SK-N-SH (cell line): ENCODE results near the gene CASZ1. TPM values are rescaled to one million over a fixed set of nuclear protein-coding genes. Genes with fewer than 3 reads are reported as not detected.

Experiments
- CTCF ChIA-PET: fragments of 300-600, 350-600 bp; formaldehyde crosslinking; extraction: SDS; loops from one replicate; lab custom pipeline; 2021; lab: Yijun Ruan, JAX
- POLR2A ChIA-PET: fragments of 350-600 bp; sonication (Branson Sonifier 250); formaldehyde crosslinking; extraction: SDS; loops from one replicate; lab custom pipeline; 2020; ENCODE audit warnings: antibody characterized with exemption, inconsistent platforms; lab: Yijun Ruan, JAX
- DNase-seq: peaks from one replicate; pipeline ENCODE4 v3.0.0; 2012
- H2AFZ ChIP-seq: fragments of 200-600 bp; sonication (generic); 2 replicates; pipeline ENCODE4 v1.8.1; 2016; ENCODE audit warnings: antibody characterized with exemption, mild to moderate bottlenecking, low read depth
- H3F3A ChIP-seq: fragments of 200-600 bp; sonication (generic); replicated peaks from 2 replicates; pipeline ENCODE3; 2016; ENCODE audit warnings: antibody characterized with exemption, mild to moderate bottlenecking; ENCODE audit not compliant: insufficient read depth
- H3K27ac ChIP-seq, 2 experiments: fragments of 200-500 bp in 1 of 2; fragments of 200-600 bp in 1 of 2; sonication (Bioruptor generic) in 1 of 2; sonication (generic), shearing (Covaris generic) in 1 of 2; 2 replicates each; pipeline versions ENCODE4 v1.5.1 to v1.6.1; 2014 to 2016; ENCODE audit warnings: low read depth in 2 of 2, inconsistent platforms in 1 of 2, low read length in 1 of 2, mild to moderate bottlenecking in 1 of 2, mixed read lengths in 1 of 2
- H3K27me3 ChIP-seq: fragments of 200-600 bp; sonication (generic), shearing (Covaris generic); 2 replicates; pipeline ENCODE4 v1.6.1; 2016; ENCODE audit warnings: mixed run types; ENCODE audit not compliant: insufficient read depth
- H3K36me3 ChIP-seq, 2 experiments: fragments of 200-500 bp in 1 of 2; fragments of 200-600 bp in 1 of 2; sonication (Bioruptor generic) in 1 of 2; sonication (generic) in 1 of 2; replicated peaks in 1 of 2; 2 replicates each; pipeline versions ENCODE3 to v1.5.1; 2014 to 2016; ENCODE audit warnings: low read length in 1 of 2, mild to moderate bottlenecking in 1 of 2; ENCODE audit not compliant: insufficient read depth in 2 of 2, control insufficient read depth in 1 of 2
- H3K4me1 ChIP-seq, 2 experiments: fragments of 200-500 bp in 1 of 2; fragments of 200-600 bp in 1 of 2; sonication (Bioruptor generic) in 1 of 2; sonication (generic), shearing (Covaris generic) in 1 of 2; 2 replicates each; pipeline versions ENCODE4 v1.5.1 to v1.6.1; 2014 to 2016; ENCODE audit warnings: low read depth in 1 of 2, low read length in 1 of 2, mixed run types in 1 of 2; ENCODE audit not compliant: insufficient read depth in 2 of 2, control insufficient read depth in 1 of 2
- H3K4me2 ChIP-seq: fragments of 200-600 bp; sonication (generic), shearing (Covaris generic); 2 replicates; pipeline ENCODE4 v1.6.1; 2017; ENCODE audit warnings: mixed run types
- H3K4me3 ChIP-seq, 2 experiments: fragments of 200-500 bp in 1 of 2; fragments of 200-600 bp in 1 of 2; sonication (Bioruptor generic) in 1 of 2; sonication (generic), shearing (Covaris generic) in 1 of 2; 2 replicates each; pipeline versions ENCODE4 v1.5.1 to v1.8.1; 2014 to 2016; ENCODE audit warnings: low read depth in 2 of 2, inconsistent platforms in 1 of 2, low read length in 1 of 2, mild to moderate bottlenecking in 1 of 2, mixed read lengths in 1 of 2, moderate library complexity in 1 of 2
- H3K79me2 ChIP-seq: fragments of 200-600 bp; sonication (generic); 2 replicates; pipeline ENCODE4 v1.8.1; 2017; ENCODE audit warnings: mild to moderate bottlenecking; ENCODE audit not compliant: insufficient read depth
- H3K9ac ChIP-seq: fragments of 200-600 bp; sonication (generic); 2 replicates; pipeline ENCODE4 v1.6.1; 2017; ENCODE audit warnings: mixed run types
- H3K9me2 ChIP-seq: fragments of 200-600 bp; sonication (generic); 2 replicates; pipeline ENCODE4 v1.6.1; 2017; ENCODE audit warnings: mixed run types
- H3K9me3 ChIP-seq: fragments of 200-600 bp; sonication (generic); 2 replicates; pipeline ENCODE4 v1.6.1; 2017; ENCODE audit warnings: mixed run types, mild to moderate bottlenecking, moderate library complexity
- H4K20me1 ChIP-seq: fragments of 200-600 bp; sonication (generic); 2 replicates; pipeline ENCODE4 v1.6.1; 2017; ENCODE audit warnings: mild to moderate bottlenecking, mixed run types; ENCODE audit not compliant: insufficient read depth
- ELF1 ChIP-seq: IDR thresholded peaks from 2 replicates; pipeline ENCODE4 v1.4.0; 2012
- FOXJ3 ChIP-seq: sonication (generic); formaldehyde crosslinking; IDR thresholded peaks from 2 replicates; pipeline ENCODE4 v1.5.1; 2020; ENCODE audit warnings: mild to moderate bottlenecking, missing genetic modification reagents
- FOXM1 ChIP-seq: IDR thresholded peaks from 2 replicates; pipeline ENCODE4 v1.4.0; 2012; ENCODE audit warnings: low read depth, mild to moderate bottlenecking
- GABPA ChIP-seq: IDR thresholded peaks from 2 replicates; pipeline ENCODE4 v1.4.0; 2012; ENCODE audit warnings: low read depth, mild to moderate bottlenecking
- PBX3 ChIP-seq: IDR thresholded peaks from 2 replicates; pipeline ENCODE4; 2012
- POLR2AphosphoS5 ChIP-seq: IDR thresholded peaks from 2 replicates; pipeline ENCODE4 v1.6.1; 2012; ENCODE audit warnings: low read depth, low read length
- RAD21 ChIP-seq: IDR thresholded peaks from 2 replicates; pipeline ENCODE4 v1.6.1; 2012; ENCODE audit warnings: mild to moderate bottlenecking, low read length
- RFX5 ChIP-seq: IDR thresholded peaks from 2 replicates; pipeline ENCODE4 v1.6.1; 2012; ENCODE audit warnings: mild to moderate bottlenecking, improper control_type of control experiment, low read length
- RXRA ChIP-seq: IDR thresholded peaks from 2 replicates; pipeline ENCODE4 v1.4.0; 2012; ENCODE audit warnings: low read depth, mild to moderate bottlenecking, borderline replicate concordance
- SIN3A ChIP-seq: IDR thresholded peaks from 2 replicates; pipeline ENCODE4 v1.6.1; 2012; ENCODE audit warnings: low read depth, mild to moderate bottlenecking, low read length, moderate library complexity, borderline replicate concordance
- TEAD4 ChIP-seq: IDR thresholded peaks from 2 replicates; pipeline ENCODE4 v1.4.0; 2012; ENCODE audit warnings: mild to moderate bottlenecking, borderline replicate concordance; ENCODE audit not compliant: insufficient read depth
- WGBS: methylation state at CpG from one replicate; pipeline ENCODE4 v1.1.6; 2017; ENCODE audit warnings: low lambda C conversion rate; 5-methylcytosine and 5-hydroxymethylcytosine counted together
- polyA plus RNA-seq, 3 experiments: library from polyadenylated mRNA; depleted of rRNA; stranded (reverse); fragments of >200 nt; gene quantifications; 2 replicates each; pipeline ENCODE4 v1.2.3, GENCODE V29; 2012
- TF ChIP-seq, protein P1 (sequence below): fragments of 150-350 bp; IDR thresholded peaks from 2 replicates; pipeline ENCODE4 v1.6.1; 2017; ENCODE audit warnings: antibody characterized with exemption, low read length, low read depth, borderline replicate concordance

Gene CASZ1
- polyA plus RNA-seq, 1 of the 3 experiments (the other 2 are of a cell fraction): 0.51 TPM

DNA sequence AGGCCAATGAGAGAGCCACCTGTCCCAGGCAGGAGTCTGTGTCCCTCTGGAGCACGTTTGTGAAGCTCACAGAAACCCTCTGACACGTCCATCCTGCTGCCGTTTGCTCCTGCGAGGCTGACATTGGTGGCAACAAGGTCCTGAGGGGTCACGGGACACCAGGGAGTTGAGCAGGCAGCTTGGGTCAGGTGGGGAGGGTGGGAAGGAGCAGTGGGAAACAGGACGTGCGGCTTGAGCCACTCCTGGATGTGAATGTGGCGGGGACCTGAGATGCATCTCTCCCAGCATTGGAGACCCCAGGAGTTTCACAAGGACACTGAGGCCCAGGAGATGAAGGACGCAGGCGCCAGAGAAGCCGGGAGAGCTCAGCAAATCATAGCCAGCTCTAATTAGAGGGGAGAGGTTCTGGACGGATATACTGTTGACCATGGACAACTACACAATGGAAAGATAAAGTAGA is 172.7 kb downstream of the CASZ1 start:
- no peaks in the 10 kb centered on the region for H3F3A ChIP-seq
- no peaks in the 10 kb centered on the region for H3K9me3 ChIP-seq
- DNase-seq: no peak
- no peak overlapping the region for H2AFZ ChIP-seq
- H3K27ac ChIP-seq: no peak overlapping the region
- peaks cover 0 to 3% of the 10 kb centered on the region in 2 experiments for H3K36me3 ChIP-seq
- H3K4me3 ChIP-seq: no peak overlapping the region
- H3K4me1 ChIP-seq: peaks cover 0 to 33% of the 10 kb centered on the region in 2 experiments; a peak in 1 of 4 replicates
- TF ChIP-seq RXRA (no peak), PBX3 (no peak), GABPA (no peak), RFX5 (no peak)
- TF ChIP-seq, protein P1, sequence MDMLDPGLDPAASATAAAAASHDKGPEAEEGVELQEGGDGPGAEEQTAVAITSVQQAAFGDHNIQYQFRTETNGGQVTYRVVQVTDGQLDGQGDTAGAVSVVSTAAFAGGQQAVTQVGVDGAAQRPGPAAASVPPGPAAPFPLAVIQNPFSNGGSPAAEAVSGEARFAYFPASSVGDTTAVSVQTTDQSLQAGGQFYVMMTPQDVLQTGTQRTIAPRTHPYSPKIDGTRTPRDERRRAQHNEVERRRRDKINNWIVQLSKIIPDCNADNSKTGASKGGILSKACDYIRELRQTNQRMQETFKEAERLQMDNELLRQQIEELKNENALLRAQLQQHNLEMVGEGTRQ: no peak
- no peaks in the 10 kb centered on the region for H3K27me3 ChIP-seq
- no peaks in the 10 kb centered on the region for H4K20me1 ChIP-seq
- no peak overlapping the region for H3K9ac ChIP-seq
- no peak overlapping the region for H3K4me2 ChIP-seq
- ChIA-PET CTCF (interaction anchor here (0.7 to 0.9 kb wide), 2 partner anchors 17 to 100 kb away, joined by 3 read pairs; no protein-coding TSS in a partner anchor), POLR2A (no interaction called here)
- WGBS: 93% methylated on average over 12 of the region's 12 CpGs
- no peaks in the 10 kb centered on the region for H3K79me2 ChIP-seq
- no peaks in the 10 kb centered on the region for H3K9me2 ChIP-seq

GRCh38 chr1:10622910-10623685 is 173.3 kb downstream of the CASZ1 start:
- 95% methylated on average over 24 of the region's 24 CpGs for WGBS
- Histone ChIP-seq H3K27me3 (no peaks in the 10 kb centered on the region), H3K9ac (no peak overlapping the region), H3K9me3 (no peaks in the 10 kb centered on the region)
- POLR2A ChIA-PET: no interaction called here
- TF ChIP-seq SIN3A (no peak), TEAD4 (no peak), ELF1 (no peak), POLR2AphosphoS5 (no peak), RAD21 (no peak), RFX5 (no peak), FOXM1 (no peak), FOXJ3 (CRISPR knock-in tag) (no peak)
- TF ChIP-seq, protein P1: no peak
- TF ChIP-seq, all 33 proteins: peak for 0
- DNase-seq: no peak
- H4K20me1 ChIP-seq: no peaks in the 10 kb centered on the region
- no peaks in the 10 kb centered on the region for H3F3A ChIP-seq
- peaks cover 0 to 33% of the 10 kb centered on the region in 2 experiments; a peak in 1 of 4 replicates for H3K4me1 ChIP-seq
- no peak overlapping the region for H3K4me2 ChIP-seq
- CTCF ChIA-PET: interaction anchor here (0.9 to 1.0 kb wide), 2 partner anchors 18 to 75 kb away, joined by 3 read pairs; no protein-coding TSS in a partner anchor
- no peaks in the 10 kb centered on the region for H3K79me2 ChIP-seq
- no peak overlapping the region for H2AFZ ChIP-seq
- H3K9me2 ChIP-seq: no peaks in the 10 kb centered on the region
- no peak overlapping the region for H3K4me3 ChIP-seq
- peaks cover 0 to 5% of the 10 kb centered on the region in 2 experiments for H3K36me3 ChIP-seq
- no peak overlapping the region for H3K27ac ChIP-seq
